GM19240 (cell line): ENCODE data around the gene SEMA4F.

Experiments used
- DNase-seq: peaks from one replicate; pipeline ENCODE4 v3.0.0; 2011; ENCODE audit warnings: low spot score; ENCODE audit not compliant: insufficient read length

The SEMA4F gene

DNA sequence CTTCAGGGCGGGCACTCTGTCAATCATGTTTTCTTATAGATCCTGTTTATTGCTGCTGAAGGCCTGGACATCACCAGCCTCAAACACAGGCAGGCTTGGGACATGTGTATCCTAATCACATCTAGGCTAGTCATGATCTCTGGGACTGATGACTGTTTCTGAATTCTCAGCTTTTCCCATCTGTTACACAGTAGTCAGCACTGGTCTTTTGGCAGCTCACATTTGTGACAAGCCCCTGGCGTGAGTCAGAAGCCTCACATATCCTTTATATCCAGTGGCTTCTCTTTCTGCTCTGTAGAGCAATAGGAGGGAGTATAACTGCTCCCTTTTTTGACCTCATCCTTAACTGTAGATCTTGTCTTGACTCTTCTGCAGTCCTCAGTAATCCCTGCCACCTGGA is 4.5 kb downstream of the SEMA4F start:
- no peak for DNase-seq

DNA sequence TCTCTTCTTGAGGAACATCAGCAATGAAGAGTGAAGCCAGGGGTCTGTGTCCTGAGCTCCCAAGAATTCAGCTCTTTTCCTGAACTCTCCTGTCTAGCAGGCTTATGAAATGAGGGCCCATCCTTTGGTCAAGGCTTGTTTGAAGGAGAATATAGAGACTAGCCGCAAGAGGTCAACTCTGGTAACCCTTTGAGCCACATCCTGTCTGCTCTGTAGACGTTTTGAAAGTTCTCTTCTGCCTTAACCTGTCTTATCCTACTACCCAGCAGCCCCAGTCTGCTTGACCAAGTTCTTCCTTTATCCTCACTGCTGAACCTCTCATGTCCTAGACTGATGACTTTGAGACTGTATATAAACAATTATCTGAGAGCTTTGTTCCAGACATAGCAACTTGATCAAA is 5.4 kb downstream of the SEMA4F start:
- DNase-seq: no peak

DNA sequence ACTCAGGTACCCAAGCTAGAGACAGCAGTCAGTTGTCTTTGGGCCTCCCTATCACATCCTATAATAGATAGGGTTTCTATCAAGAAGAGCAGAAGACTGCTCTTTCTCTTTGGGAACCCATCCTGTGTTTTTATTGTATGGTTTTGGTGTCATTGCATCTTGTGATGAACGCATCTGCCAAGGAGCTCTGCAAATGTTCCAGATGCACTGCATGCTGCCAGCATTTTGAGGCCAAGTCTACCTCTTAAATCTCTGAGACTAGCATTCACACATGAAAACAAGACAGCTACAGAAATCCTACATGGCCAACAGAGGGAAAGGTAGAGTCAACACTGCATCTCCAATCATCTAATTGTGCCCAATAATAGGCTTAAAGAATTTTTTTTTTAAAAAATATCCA is 14.0 kb downstream of the SEMA4F start:
- no peak for DNase-seq

DNA sequence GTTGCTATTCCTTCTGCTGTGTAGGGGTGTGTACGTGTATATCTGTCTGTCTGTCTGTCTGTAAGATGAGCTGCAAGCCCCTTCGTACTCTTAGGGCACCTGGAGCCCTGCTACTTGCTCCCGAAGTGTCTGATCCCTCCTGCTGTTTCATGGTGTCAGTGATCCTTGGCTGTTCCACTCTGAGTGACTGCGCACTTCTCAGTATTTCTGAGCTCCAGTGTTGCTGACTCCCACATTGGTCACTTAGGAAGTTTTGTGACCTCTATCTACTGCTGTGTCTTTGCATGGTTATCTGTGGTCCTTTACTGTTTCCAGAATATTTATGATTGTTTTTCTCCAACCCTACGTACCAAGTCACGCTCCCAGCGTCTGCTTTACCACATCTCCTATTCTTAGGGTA is 16.2 kb downstream of the SEMA4F start:
- no peak for DNase-seq

GRCh38 chr2:74671479-74671878 is 17.4 kb downstream of the SEMA4F start:
- no peak for DNase-seq

- DNase-seq: no peak
Measured at GRCh38 chr2:74673826-74674528, 19.9 kb downstream of the SEMA4F start.

DNA sequence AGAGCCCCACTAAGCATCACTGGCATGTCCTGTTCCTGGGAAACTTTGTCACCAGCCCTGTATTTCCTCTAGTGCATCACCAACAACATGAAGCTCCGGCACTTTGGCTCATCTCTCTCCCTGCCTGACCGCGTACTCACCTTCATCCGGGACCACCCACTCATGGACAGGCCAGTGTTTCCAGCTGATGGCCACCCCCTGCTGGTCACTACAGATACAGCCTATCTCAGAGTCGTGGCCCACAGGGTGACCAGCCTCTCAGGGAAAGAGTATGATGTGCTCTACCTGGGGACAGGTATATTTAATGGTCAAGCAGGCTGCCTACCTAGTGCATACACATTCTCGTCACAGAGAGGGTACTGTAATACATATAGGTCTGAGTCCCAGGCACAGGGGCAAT is 21.0 kb downstream of the SEMA4F start:
- DNase-seq: no peak

- DNase-seq: no peak
Measured at GRCh38 chr2:74676331-74676730, 22.3 kb downstream of the SEMA4F start.

DNA sequence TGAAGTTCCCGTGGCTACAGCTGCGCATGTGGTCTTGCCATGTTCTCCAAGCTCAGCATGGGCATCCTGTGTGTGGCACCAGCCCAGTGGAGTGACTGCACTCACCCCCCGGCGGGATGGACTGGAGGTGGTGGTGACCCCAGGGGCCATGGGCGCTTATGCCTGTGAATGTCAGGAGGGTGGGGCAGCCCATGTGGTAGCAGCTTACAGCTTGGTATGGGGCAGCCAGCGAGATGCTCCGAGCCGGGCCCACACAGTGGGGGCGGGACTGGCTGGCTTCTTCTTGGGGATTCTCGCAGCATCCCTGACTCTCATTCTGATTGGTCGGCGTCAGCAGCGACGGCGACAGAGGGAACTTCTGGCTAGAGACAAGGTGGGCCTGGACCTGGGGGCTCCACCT is 25.6 kb downstream of the SEMA4F start:
- no peak for DNase-seq

DNA sequence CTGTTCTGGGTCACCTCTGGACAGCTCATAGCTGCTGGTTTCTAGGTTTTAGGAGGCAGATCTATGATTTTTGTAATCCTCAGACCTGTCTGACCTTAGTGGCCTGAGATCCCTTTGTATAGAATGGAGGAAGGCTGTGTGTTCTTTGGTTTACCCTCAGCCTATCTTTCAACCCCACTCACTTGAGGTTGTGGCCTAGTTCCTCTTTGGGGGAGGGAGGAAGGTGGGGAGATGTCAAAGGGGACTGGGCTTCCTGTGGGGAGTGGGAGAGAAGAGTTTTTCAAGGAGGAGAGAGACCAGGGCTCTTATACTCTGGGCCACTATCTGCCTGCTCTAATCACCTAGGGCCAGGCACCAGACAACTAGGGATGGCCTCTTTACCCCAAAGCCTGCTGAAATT is 28.5 kb downstream of the SEMA4F start:
- DNase-seq: no peak

- DNase-seq: no peak
Measured at GRCh38 chr2:74685408-74685807, 31.4 kb downstream of the SEMA4F start.

DNA sequence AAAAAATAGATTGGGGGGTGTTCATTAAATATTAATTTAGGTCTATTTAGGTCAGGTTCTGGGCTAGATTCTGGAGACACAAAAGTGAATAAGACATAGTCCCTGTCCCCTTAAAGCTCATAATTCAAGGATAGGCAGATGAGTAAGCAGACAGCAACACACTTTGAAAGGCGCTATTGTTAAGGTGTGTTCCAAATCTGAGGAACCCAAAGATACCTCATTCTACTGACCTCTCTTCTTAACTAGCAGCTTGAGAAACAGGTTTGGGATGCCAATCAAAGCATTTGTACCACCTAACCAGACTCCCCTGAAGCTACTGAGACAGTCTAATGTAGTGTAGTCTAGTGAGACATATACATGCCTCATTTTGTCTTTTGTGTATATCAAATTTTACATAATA is 34.8 kb downstream of the SEMA4F start:
- no peak for DNase-seq

DNA sequence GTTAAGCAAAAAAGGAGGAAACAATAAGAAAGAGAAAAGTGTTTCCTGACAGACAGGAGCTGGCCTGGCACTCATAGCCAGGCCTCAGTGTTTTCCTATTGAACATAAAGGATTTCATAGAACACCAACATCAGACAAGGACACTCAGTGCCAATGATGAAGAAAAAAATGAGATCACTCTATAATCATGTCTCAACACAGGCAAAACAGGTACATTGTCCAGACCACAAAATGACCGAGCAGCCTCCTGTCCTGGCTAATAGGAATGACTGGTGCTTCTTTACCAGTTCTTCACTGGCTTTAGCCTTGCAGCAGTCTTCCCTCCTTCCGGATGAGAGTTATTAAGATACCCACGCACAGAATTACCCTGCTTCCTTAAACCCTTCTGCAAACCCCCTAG is 35.6 kb downstream of the SEMA4F start:
- no peak for DNase-seq

DNA sequence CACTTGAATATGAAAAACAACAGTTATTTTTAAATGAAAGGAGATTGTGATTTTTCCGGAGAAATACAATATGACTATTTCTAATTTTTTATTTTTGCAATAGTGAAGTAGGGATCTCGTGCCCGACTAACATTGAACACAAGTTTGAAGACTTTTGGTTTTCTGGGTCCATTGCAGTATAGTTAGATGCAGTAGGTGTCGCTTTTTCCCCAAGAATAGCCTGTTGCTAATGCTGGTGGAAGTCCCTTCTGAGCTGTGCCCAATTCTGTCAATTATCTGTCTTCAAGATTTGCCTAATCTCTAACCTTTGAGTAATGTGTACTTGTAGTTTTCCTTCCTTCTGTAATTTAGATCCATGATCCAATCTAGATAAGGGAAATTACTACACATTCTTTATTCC is 36.5 kb downstream of the SEMA4F start:
- peak; percentile 59 for DNase-seq

- DNase-seq: no peak
Measured at GRCh38 chr2:74691929-74692328, 37.9 kb downstream of the SEMA4F start.

- no peak for DNase-seq
Measured at GRCh38 chr2:74693213-74693612, 39.2 kb downstream of the SEMA4F start.

GRCh38 chr2:74693668-74694067 is 39.6 kb downstream of the SEMA4F start:
- no peak for DNase-seq

- no peak for DNase-seq
Measured at GRCh38 chr2:74694281-74694680, 40.2 kb downstream of the SEMA4F start.

DNA sequence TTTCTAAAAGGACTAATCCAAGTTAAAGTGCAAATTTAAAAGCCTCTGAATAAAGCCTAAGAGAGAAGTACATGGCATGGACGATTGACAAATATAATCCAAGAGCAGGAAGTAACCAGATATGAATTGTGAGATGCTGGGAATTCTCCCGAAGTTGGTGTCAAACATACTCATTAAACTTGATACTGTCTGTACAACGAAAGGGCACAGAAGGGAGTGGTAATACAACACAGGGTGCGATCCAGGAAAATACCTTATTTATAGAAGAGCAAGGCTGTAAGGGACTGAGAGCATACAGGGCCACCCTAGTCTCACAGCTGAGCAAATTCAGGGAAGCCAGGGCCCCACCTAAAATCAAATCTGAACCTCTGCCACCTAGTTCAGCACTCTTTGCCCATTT is 41.6 kb downstream of the SEMA4F start:
- no peak for DNase-seq

GRCh38 chr2:74696829-74697228 is 42.8 kb downstream of the SEMA4F start:
- DNase-seq: no peak

GRCh38 chr2:74700643-74701372 is 46.8 kb downstream of the SEMA4F start:
- no peak for DNase-seq

DNA sequence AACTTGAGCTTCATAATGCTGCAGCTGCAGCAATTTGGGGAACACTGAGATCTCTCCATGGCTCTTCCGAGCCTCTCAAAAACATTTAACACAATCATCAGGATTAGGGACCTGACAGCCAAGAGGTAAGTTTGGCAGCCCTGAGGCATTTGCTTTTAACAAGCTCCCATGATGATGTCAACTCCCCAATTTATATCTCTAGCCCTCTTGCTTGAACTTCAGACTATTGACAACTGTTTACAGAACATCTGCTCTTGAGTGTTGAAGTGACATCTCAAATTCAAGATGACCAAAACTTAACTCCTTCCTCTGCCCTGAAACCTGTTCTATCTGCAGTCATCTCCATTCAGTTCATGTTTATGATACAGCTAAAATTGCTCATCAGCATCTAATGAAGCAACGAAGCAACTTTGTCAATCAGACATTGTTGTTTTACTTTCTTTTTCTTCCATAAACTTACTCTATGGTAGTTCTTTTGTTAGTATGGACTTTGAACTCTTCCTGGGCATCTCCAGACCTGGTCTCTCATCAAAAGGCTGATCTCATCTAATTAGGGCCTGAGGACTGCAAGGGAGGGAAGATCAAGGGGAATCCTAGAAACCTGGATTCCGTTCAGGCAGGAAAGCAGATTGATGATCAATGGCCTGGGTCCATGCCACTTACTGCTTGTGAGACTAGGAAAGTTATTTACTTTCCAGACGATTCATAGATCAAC is 48.1 kb downstream of the SEMA4F start:
- DNase-seq: no peak

GRCh38 chr2:74703373-74703772 is 49.3 kb downstream of the SEMA4F start:
- no peak for DNase-seq
